Sigmoid colon (tissue), 7 donors: Measurements from ENCODE around the gene SH3TC2. TPM values are rescaled to one million over a fixed set of nuclear protein-coding genes. Genes with fewer than 3 reads are reported as not detected.

Experiments used
- DNase-seq: peaks from one replicate; pipeline ENCODE4 v3.0.0-alpha.2; 2019
- H3K27ac ChIP-seq, 4 donors: fragments of 200-600 bp; sonication (generic); one replicate each; pipeline ENCODE4 v1.5.1; 2016 to 2019; ENCODE audit warnings: mild to moderate bottlenecking in 1 of 4
- H3K27me3 ChIP-seq, 3 donors: fragments of 200-600 bp; sonication (generic); one replicate each; pipeline ENCODE4 v1.5.1; 2019; ENCODE audit warnings: mild to moderate bottlenecking in 1 of 3
- H3K36me3 ChIP-seq, 4 donors: fragments of 200-600 bp; sonication (generic); one replicate each; pipeline ENCODE4 v1.5.1; 2016 to 2019
- H3K4me1 ChIP-seq, 4 donors: fragments of 200-600 bp; sonication (generic); one replicate each; pipeline ENCODE4 v1.5.1; 2017 to 2019
- H3K4me3 ChIP-seq, 4 donors: fragments of 200-600 bp; sonication (generic); one replicate each; pipeline ENCODE4 v1.5.1; 2017 to 2019; ENCODE audit warnings: mild to moderate bottlenecking in 2 of 4, moderate library complexity in 1 of 4
- H3K9me3 ChIP-seq, 4 donors: fragments of 200-600 bp in 3 of 4; sonication (generic) in 3 of 4; one replicate each; pipeline versions ENCODE4 v1.5.1 to v1.6.1; 2013 to 2019
- EP300 ChIP-seq, 4 donors: sonication (generic); formaldehyde crosslinking; IDR thresholded peaks; one replicate each; pipeline ENCODE4 v1.6.1; 2017; ENCODE audit warnings: antibody characterized with exemption in 4 of 4
- POLR2A ChIP-seq, 2 donors: fragments of 450-650 bp; IDR thresholded peaks; one replicate each; pipeline ENCODE4 v1.6.1; 2016; ENCODE audit warnings: antibody characterized with exemption in 2 of 2, mild to moderate bottlenecking in 2 of 2, moderate library complexity in 2 of 2
- POLR2AphosphoS5 ChIP-seq, 4 donors: sonication (generic); formaldehyde crosslinking; IDR thresholded peaks; one replicate each; pipeline ENCODE4 v1.6.1; 2017; ENCODE audit warnings: antibody characterized with exemption in 4 of 4
- WGBS, 2 donors: extraction: QIAGEN DNeasy Blood & Tissue Kit; methylation state at CpG; one replicate each; pipeline ENCODE4 v1.1.7; 2013; 5-methylcytosine and 5-hydroxymethylcytosine counted together
- intact Hi-C: fragments of 100-400 bp; cut with DNase I; formaldehyde crosslinking; loops from one replicate; pipeline ENCODE4 v1.15.1; 2023
- polyA plus RNA-seq, 3 donors: library from polyadenylated mRNA; stranded (reverse); fragments of 200-250 nt; gene quantifications; one replicate each; pipeline ENCODE4 v1.2.3, GENCODE V29; 2013
- total RNA-seq, 4 donors: library from RNA; depleted of rRNA; stranded (reverse); fragments of >200 nt; gene quantifications; one replicate each; pipeline ENCODE4 v1.1.0, GENCODE V29; 2016
- TF ChIP-seq, protein P1 (sequence below), 4 experiments: fragments of 450-650 bp in 3 of 4; fragments of 200-600 bp in 1 of 4; IDR thresholded peaks; one replicate each; pipeline ENCODE4 v1.5.1; 2016 to 2019; ENCODE audit warnings: antibody characterized with exemption in 4 of 4, mild to moderate bottlenecking in 3 of 4, moderate library complexity in 2 of 4
- donor health status: healthy with polysubstance abuse.
- donor health status: Bipolar disorder and iron deficiency.
- donor health status: healthy.

SH3TC2 gene
- total and polyA plus RNA-seq, 7 donors: under 0.01 to 8.3 (median 1.7) TPM; not detected in 1

DNA sequence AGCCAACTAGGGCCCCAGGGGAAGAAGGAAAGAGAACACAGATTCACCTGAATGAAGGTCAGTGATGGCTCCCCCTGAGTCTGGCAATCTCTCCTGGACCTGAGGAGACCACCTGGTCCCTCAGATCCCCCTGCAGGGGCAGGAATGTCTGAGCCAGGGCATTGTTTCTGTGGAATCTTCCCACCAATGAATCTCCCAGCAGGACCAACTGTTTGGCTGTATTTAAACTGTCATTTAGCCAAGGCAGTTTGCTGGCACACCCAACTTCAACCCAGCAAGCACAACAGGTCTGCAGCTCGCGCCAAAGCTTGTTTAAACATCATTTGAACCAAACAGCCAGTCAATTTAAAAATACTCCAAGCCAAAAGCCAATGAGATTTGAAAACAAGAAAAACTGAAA is 92.6 kb downstream of the SH3TC2 start:
- DNase-seq: peak; percentile 71
- Histone ChIP-seq H3K4me3 (no peak overlapping the region), H3K27ac (peak overlapping the region; percentile 52 to 72 (median 60)), H3K4me1 (peaks cover 0 to 63% (median 46%) of the 10 kb centered on the region in 4 donors), H3K9me3 (no peaks in the 10 kb centered on the region), H3K36me3 (no peaks in the 10 kb centered on the region), H3K27me3 (no peaks in the 10 kb centered on the region)
- intact Hi-C loops: loop anchor here (5.0 kb wide), 1 partner anchor 73 kb away; no protein-coding TSS in a partner anchor
- TF ChIP-seq POLR2AphosphoS5 (IDR thresholded peaks at IDR 0.05) (peak in 1 of 4 donors; percentile 8), EP300 (IDR thresholded peaks at IDR 0.05) (no peak)
- whole genome bisulfite sequencing, 2 donors: 16 to 57% methylated on average over 2 of the region's 2 CpGs

- H3K36me3 ChIP-seq: no peaks in the 10 kb centered on the region
- H3K9me3 ChIP-seq: no peaks in the 10 kb centered on the region
- no peaks in the 10 kb centered on the region for H3K27me3 ChIP-seq
- TF ChIP-seq EP300 (IDR thresholded peaks at IDR 0.05) (no peak), POLR2AphosphoS5 (IDR thresholded peaks at IDR 0.05) (no peak)
- 64 to 89% methylated on average over 3 of the region's 3 CpGs for WGBS, 2 donors
- DNase-seq: no peak
- H3K4me3 ChIP-seq: no peak overlapping the region
- H3K4me1 ChIP-seq: peaks cover 0 to 63% (median 46%) of the 10 kb centered on the region in 4 donors
- intact Hi-C loops: no loop called here
- H3K27ac ChIP-seq: peak overlapping the region in 2 of 4 donors; percentile 68 to 72
These were observed 93.6 kb downstream of the SH3TC2 start for GRCh38 chr5:148969291-148969690.

- DNase-seq: no peak
- H3K9me3 ChIP-seq: no peaks in the 10 kb centered on the region
- H3K27me3 ChIP-seq: no peaks in the 10 kb centered on the region
- H3K4me3 ChIP-seq: no peak overlapping the region
- 23 to 64% methylated on average over 2 of the region's 2 CpGs for WGBS, 2 donors
- TF ChIP-seq, protein P1, sequence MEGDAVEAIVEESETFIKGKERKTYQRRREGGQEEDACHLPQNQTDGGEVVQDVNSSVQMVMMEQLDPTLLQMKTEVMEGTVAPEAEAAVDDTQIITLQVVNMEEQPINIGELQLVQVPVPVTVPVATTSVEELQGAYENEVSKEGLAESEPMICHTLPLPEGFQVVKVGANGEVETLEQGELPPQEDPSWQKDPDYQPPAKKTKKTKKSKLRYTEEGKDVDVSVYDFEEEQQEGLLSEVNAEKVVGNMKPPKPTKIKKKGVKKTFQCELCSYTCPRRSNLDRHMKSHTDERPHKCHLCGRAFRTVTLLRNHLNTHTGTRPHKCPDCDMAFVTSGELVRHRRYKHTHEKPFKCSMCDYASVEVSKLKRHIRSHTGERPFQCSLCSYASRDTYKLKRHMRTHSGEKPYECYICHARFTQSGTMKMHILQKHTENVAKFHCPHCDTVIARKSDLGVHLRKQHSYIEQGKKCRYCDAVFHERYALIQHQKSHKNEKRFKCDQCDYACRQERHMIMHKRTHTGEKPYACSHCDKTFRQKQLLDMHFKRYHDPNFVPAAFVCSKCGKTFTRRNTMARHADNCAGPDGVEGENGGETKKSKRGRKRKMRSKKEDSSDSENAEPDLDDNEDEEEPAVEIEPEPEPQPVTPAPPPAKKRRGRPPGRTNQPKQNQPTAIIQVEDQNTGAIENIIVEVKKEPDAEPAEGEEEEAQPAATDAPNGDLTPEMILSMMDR (IDR thresholded peaks at IDR 0.05): no peak
- TF ChIP-seq POLR2AphosphoS5 (IDR thresholded peaks at IDR 0.05): no peak
- no peak for TF ChIP-seq EP300 (IDR thresholded peaks at IDR 0.05)
- no peak for TF ChIP-seq POLR2A (IDR thresholded peaks at IDR 0.05)
- no peak overlapping the region for H3K27ac ChIP-seq
- no peaks in the 10 kb centered on the region for H3K36me3 ChIP-seq
- intact Hi-C loops: no loop called here
- peaks cover 0 to 59% (median 41%) of the 10 kb centered on the region in 4 donors for H3K4me1 ChIP-seq
These were observed 94.6 kb downstream of the SH3TC2 start for GRCh38 chr5:148968311-148968710.

GRCh38 chr5:148967783-148968182 is 95.1 kb downstream of the SH3TC2 start:
- TF ChIP-seq POLR2A (IDR thresholded peaks at IDR 0.05): no peak
- no peak for TF ChIP-seq POLR2AphosphoS5 (IDR thresholded peaks at IDR 0.05)
- no peak for TF ChIP-seq EP300 (IDR thresholded peaks at IDR 0.05)
- 18 to 76% methylated on average over 4 of the region's 4 CpGs for WGBS, 2 donors
- Histone ChIP-seq H3K4me1 (peaks cover 0 to 54% (median 36%) of the 10 kb centered on the region in 4 donors), H3K27me3 (no peaks in the 10 kb centered on the region), H3K9me3 (no peaks in the 10 kb centered on the region), H3K4me3 (no peak overlapping the region), H3K27ac (no peak overlapping the region), H3K36me3 (no peaks in the 10 kb centered on the region)
- peak; percentile 37 for DNase-seq
- intact Hi-C loops: no loop called here

DNA sequence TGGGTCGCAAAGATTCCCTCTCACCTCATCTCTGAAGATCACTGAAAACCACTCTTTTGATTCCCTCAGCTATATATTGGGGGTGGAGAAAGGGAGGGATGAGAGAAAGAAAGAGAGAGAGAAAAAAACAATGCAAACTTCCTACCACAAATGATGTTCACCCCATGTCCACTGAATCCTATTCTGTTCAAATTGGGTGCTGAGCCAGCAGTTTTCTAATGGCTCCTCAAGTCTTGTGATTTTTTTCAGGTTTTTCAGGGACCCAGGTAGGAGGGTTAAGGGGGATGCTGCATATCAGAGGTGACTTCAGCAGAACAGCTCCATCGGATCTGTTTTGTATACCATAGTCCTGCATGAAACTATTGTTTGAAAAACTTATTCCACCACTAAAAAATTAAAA is 95.9 kb downstream of the SH3TC2 start:
- H3K9me3 ChIP-seq: no peaks in the 10 kb centered on the region
- no peak overlapping the region for H3K4me3 ChIP-seq
- no peak for TF ChIP-seq POLR2A (IDR thresholded peaks at IDR 0.05)
- TF ChIP-seq EP300 (IDR thresholded peaks at IDR 0.05): no peak
- TF ChIP-seq POLR2AphosphoS5 (IDR thresholded peaks at IDR 0.05): no peak
- TF ChIP-seq, protein P1 (IDR thresholded peaks at IDR 0.05): no peak
- 97 to 98% methylated on average over 2 of the region's 2 CpGs for WGBS, 2 donors
- intact Hi-C loops: no loop called here
- no peak for DNase-seq
- peaks cover 0 to 46% (median 27%) of the 10 kb centered on the region in 4 donors for H3K4me1 ChIP-seq
- no peaks in the 10 kb centered on the region for H3K36me3 ChIP-seq
- peak overlapping the region in 2 of 4 donors; percentile 65 to 67 for H3K27ac ChIP-seq
- no peaks in the 10 kb centered on the region for H3K27me3 ChIP-seq

DNA sequence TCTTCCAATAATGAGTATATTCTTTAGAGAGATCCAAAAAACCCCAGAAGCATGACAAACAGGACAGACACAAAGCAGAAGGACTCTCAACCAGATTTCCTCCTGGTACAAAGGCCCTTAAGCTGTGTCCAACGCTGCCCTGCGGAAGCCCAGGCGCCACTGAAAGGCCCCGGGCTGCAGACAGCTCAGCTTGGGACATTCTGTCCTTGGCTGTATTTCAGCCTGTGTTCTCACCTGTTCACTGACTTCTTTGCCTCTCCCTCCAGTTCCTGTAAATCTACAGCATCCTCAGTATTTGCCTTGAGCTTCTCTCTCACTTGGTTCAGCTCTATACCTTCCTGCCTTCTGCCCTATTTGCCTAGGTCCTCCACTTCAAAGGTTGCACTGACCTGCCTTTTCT is 96.5 kb downstream of the SH3TC2 start:
- TF ChIP-seq POLR2A (IDR thresholded peaks at IDR 0.05): no peak
- TF ChIP-seq POLR2AphosphoS5 (IDR thresholded peaks at IDR 0.05): peak in 3 of 4 donors; percentile 53 to 68 (median 61)
- TF ChIP-seq EP300 (IDR thresholded peaks at IDR 0.05): peak; percentile 33 to 88 (median 52)
- TF ChIP-seq, protein P1 (IDR thresholded peaks at IDR 0.05): no peak
- DNase-seq: peak; percentile 76
- peaks cover 0 to 40% (median 24%) of the 10 kb centered on the region in 4 donors for H3K4me1 ChIP-seq
- H3K27me3 ChIP-seq: no peaks in the 10 kb centered on the region
- no peaks in the 10 kb centered on the region for H3K9me3 ChIP-seq
- no peaks in the 10 kb centered on the region for H3K36me3 ChIP-seq
- WGBS, 2 donors: 82 to 93% methylated on average over 4 of the region's 4 CpGs
- intact Hi-C loops: no loop called here
- peak overlapping the region in 3 of 4 donors; percentile 22 to 67 (median 65) for H3K27ac ChIP-seq
- no peak overlapping the region for H3K4me3 ChIP-seq
